Pancreas (tissue), 10 donors: Measurements from ENCODE around the gene ELANE. TPM values are rescaled to one million over a fixed set of nuclear protein-coding genes. Genes with fewer than 3 reads are reported as not detected.

Experiments
- ATAC-seq, 4 donors: fragments of 200-7000 bp; cut with Tn5 transposase; one replicate each; pipeline versions ENCODE4 v1.8.0 to v1.9.1; 2020; ENCODE audit warnings: mild to moderate bottlenecking in 4 of 4, moderate library complexity in 4 of 4
- DNase-seq, 6 donors: peaks; one replicate each; pipeline ENCODE4 v3.0.0-alpha.2; 2020
- FAIRE-seq: peaks from 2 replicates; lab custom pipeline; 2012; peaks lifted over from hg19 to GRCh38; lab: Jason Lieb, UNC
- H3K27ac ChIP-seq, 4 donors: fragments of 200-600 bp; sonication (generic); 1 replicate in 3 of 4; 2 replicates in 1 of 4; pipeline versions ENCODE4 v1.5.0 to v1.8.0; 2020
- H3K27me3 ChIP-seq, 4 donors: fragments of 200-600 bp; one replicate each; pipeline ENCODE4 v1.8.0; 2021
- H3K36me3 ChIP-seq, 3 donors: fragments of 200-600 bp; sonication (generic) in 1 of 3; one replicate each; pipeline versions ENCODE4 v1.5.0 to v1.8.0; 2020 to 2021
- H3K4me1 ChIP-seq, 3 donors: fragments of 200-600 bp; one replicate each; pipeline ENCODE4 v1.8.0; 2021
- H3K4me3 ChIP-seq, 4 donors: fragments of 200-600 bp; sonication (generic) in 2 of 4; one replicate each; pipeline versions ENCODE4 v1.5.0 to v1.8.0; 2020 to 2021
- H3K9me3 ChIP-seq, 4 donors: fragments of 200-600 bp; one replicate each; pipeline ENCODE4 v1.8.0; 2021
- CTCF ChIP-seq, 4 donors: fragments of 200-600 bp; sonication (generic) in 3 of 4; IDR thresholded peaks; one replicate each; pipeline versions ENCODE4 v1.5.0 to v1.8.0; 2021; ENCODE audit warnings: antibody characterized with exemption in 4 of 4
- WGBS, 2 donors: extraction: QIAGEN DNeasy Blood & Tissue Kit; methylation state at CpG; one replicate each; pipeline ENCODE4 v1.1.7; 2013; 5-methylcytosine and 5-hydroxymethylcytosine counted together
- intact Hi-C, 3 donors: fragments of 100-400 bp; cut with DNase I; formaldehyde crosslinking; loops; one replicate each; pipeline versions ENCODE4 v1.11.1 to v1.14.2; 2022
- polyA plus RNA-seq, 2 donors: library from polyadenylated mRNA; stranded (reverse); fragments of 200-250 nt; gene quantifications; one replicate each; pipeline ENCODE4 v1.2.3, GENCODE V29; 2013
- total RNA-seq, 6 donors: library from RNA; stranded (reverse); fragmentation: NEBNext Ultra II Directional in 4 of 6; extraction: Animal tissue kit (Norgen Biotek cat#: 25700) in 4 of 6; gene quantifications; one replicate each; pipeline versions ENCODE4 v1.2.1 to v1.2.4, GENCODE V29; 2021 to 2023
- donor health status: healthy with polysubstance abuse.
- donor health status: DM: no; HTN: no; CAD: no; lungs with moderate emphysema.
- donor health status: DM: no; HTN: no; CAD: no.
- donor health status: control.
- donor health status: control.
- donor health status: Bipolar disorder and iron deficiency.
- donor health status: DM: yes; HTN: yes; CAD: no.
- donor health status: DM: no; HTN: no; CAD: no.
- donor health status: DM: no; HTN: no; CAD: no.
- donor health status: DM: yes; HTN: yes; CAD: no.

ELANE gene
- total and polyA plus RNA-seq, 8 donors = 0.16 to 0.57 (median 0.27) TPM; not detected in 4

GRCh38 chr19:811506-812048 lies 40.5 kb upstream of the ELANE start:
- no peak for TF ChIP-seq CTCF (IDR thresholded peaks at IDR 0.05)
- no peak overlapping the region for H3K27ac ChIP-seq
- FAIRE-seq (no peak), ATAC-seq (no peak), DNase-seq (no peak)
- intact Hi-C loops = no loop called here
- peaks cover 16 to 60% (median 46%) of the 10 kb centered on the region in 3 donors for H3K36me3 ChIP-seq
- H3K27me3 ChIP-seq = no peaks in the 10 kb centered on the region
- H3K4me3 ChIP-seq = no peak overlapping the region
- H3K4me1 ChIP-seq = no peaks in the 10 kb centered on the region
- 96% methylated on average over 20 of the region's 20 CpGs for WGBS, 2 donors
- no peaks in the 10 kb centered on the region for H3K9me3 ChIP-seq

GRCh38 chr19:812049-812746 lies 39.9 kb upstream of the ELANE start:
- no peak for FAIRE-seq
- peaks cover 16 to 53% (median 40%) of the 10 kb centered on the region in 3 donors for H3K36me3 ChIP-seq
- H3K27ac ChIP-seq = no peak overlapping the region
- peak in 1 of 6 donors; percentile 38 for DNase-seq
- H3K4me1 ChIP-seq = no peaks in the 10 kb centered on the region
- H3K4me3 ChIP-seq = no peak overlapping the region
- WGBS, 2 donors = 93% methylated on average over 51 to 80 of the region's 80 CpGs
- H3K27me3 ChIP-seq = no peaks in the 10 kb centered on the region
- TF ChIP-seq CTCF (IDR thresholded peaks at IDR 0.05) = no peak
- no peak for ATAC-seq
- intact Hi-C loops = no loop called here
- no peaks in the 10 kb centered on the region for H3K9me3 ChIP-seq

- Histone ChIP-seq H3K9me3 (no peaks in the 10 kb centered on the region), H3K4me1 (no peaks in the 10 kb centered on the region), H3K36me3 (peaks cover 16 to 48% (median 35%) of the 10 kb centered on the region in 3 donors), H3K27me3 (no peaks in the 10 kb centered on the region), H3K27ac (no peak overlapping the region), H3K4me3 (no peak overlapping the region)
- DNase-seq (peak in 1 of 6 donors; percentile 46), ATAC-seq (no peak), FAIRE-seq (no peak)
- 94 to 95% methylated on average over 57 to 72 of the region's 72 CpGs for WGBS, 2 donors
- no peak for TF ChIP-seq CTCF (IDR thresholded peaks at IDR 0.05)
- intact Hi-C loops = no loop called here
Observed at GRCh38 chr19:812747-813218, 39.3 kb upstream of the ELANE start.

- ATAC-seq (peak in 1 of 4 donors; percentile 6), DNase-seq (peak in 1 of 6 donors; percentile 38), FAIRE-seq (no peak)
- Histone ChIP-seq H3K4me3 (no peak overlapping the region), H3K4me1 (no peaks in the 10 kb centered on the region), H3K9me3 (no peaks in the 10 kb centered on the region), H3K27me3 (no peaks in the 10 kb centered on the region), H3K27ac (no peak overlapping the region), H3K36me3 (peaks cover 16 to 41% (median 28%) of the 10 kb centered on the region in 3 donors)
- intact Hi-C loops = no loop called here
- 94% methylated on average over 71 to 87 of the region's 87 CpGs for WGBS, 2 donors
- TF ChIP-seq CTCF (IDR thresholded peaks at IDR 0.05) = no peak
Observed at GRCh38 chr19:813219-814151, 38.6 kb upstream of the ELANE start.
